Measurements from ENCODE around the gene DMKN.
"Not testable (repeated sequence)": the region's sequence is repeated elsewhere in the genome, so short reads cannot be mapped to it uniquely, and the experiment has no call there.

The DMKN gene

GRCh38 chr19:35470128-35470527, 43.3 kb downstream of the DMKN start:
- DNase-seq (ENCODE audit: low spot score): no peak
- in situ Hi-C loops (cut with MboI; ENCODE audit: low sequenced_read_pairs, unreplicated experiment): no loop called here
- TF ChIP-seq CTCF (IDR thresholded peaks at IDR 0.05; ENCODE audit: borderline replicate concordance, control extremely low read depth, extremely low read depth, insufficient read depth, missing control alignments): no peak

GRCh38 chr19:35468637-35469036, 44.8 kb downstream of the DMKN start:
- in situ Hi-C loops (cut with MboI; ENCODE audit: low sequenced_read_pairs, unreplicated experiment): loop anchor here (10.0 kb wide), 1 partner anchor 114 kb away; the partner anchor contains the start of gene FFAR3
- DNase-seq (ENCODE audit: low spot score): peak; percentile 82
- TF ChIP-seq CTCF (IDR thresholded peaks at IDR 0.05; ENCODE audit: borderline replicate concordance, control extremely low read depth, extremely low read depth, insufficient read depth, missing control alignments): peak; percentile 80

GRCh38 chr19:35466259-35466658, 47.2 kb downstream of the DMKN start:
- in situ Hi-C loops (cut with MboI; ENCODE audit: low sequenced_read_pairs, unreplicated experiment): loop anchor here (10.0 kb wide), 1 partner anchor 111 kb away; the partner anchor contains the start of gene FFAR3
- no peak for TF ChIP-seq CTCF (IDR thresholded peaks at IDR 0.05; ENCODE audit: borderline replicate concordance, control extremely low read depth, extremely low read depth, insufficient read depth, missing control alignments)
- no peak for DNase-seq (ENCODE audit: low spot score)

GRCh38 chr19:35462956-35463355, 50.5 kb downstream of the DMKN start:
- in situ Hi-C loops (cut with MboI; ENCODE audit: low sequenced_read_pairs, unreplicated experiment): loop anchor here (10.0 kb wide), 1 partner anchor 108 kb away; the partner anchor contains the start of gene FFAR3
- DNase-seq (ENCODE audit: low spot score): not testable (repeated sequence)

- in situ Hi-C loops (cut with MboI; ENCODE audit: low sequenced_read_pairs, unreplicated experiment): loop anchor here (10.0 kb wide), 1 partner anchor 108 kb away; the partner anchor contains the start of gene FFAR3
- DNase-seq (ENCODE audit: low spot score): peak; percentile 79
- peak; percentile 24 for TF ChIP-seq CTCF (IDR thresholded peaks at IDR 0.05; ENCODE audit: borderline replicate concordance, control extremely low read depth, extremely low read depth, insufficient read depth, missing control alignments)
These were observed 50.9 kb downstream of the DMKN start for GRCh38 chr19:35462476-35462953.

- not testable (repeated sequence) for DNase-seq (ENCODE audit: low spot score)
- in situ Hi-C loops (cut with MboI; ENCODE audit: low sequenced_read_pairs, unreplicated experiment): loop anchor here (10.0 kb wide), 1 partner anchor 107 kb away; the partner anchor contains the start of gene FFAR3
These were observed 51.7 kb downstream of the DMKN start for GRCh38 chr19:35461788-35462187.

GRCh38 chr19:35461060-35461459, 52.4 kb downstream of the DMKN start:
- no peak for TF ChIP-seq CTCF (IDR thresholded peaks at IDR 0.05; ENCODE audit: borderline replicate concordance, control extremely low read depth, extremely low read depth, insufficient read depth, missing control alignments)
- in situ Hi-C loops (cut with MboI; ENCODE audit: low sequenced_read_pairs, unreplicated experiment): loop anchor here (10.0 kb wide), 1 partner anchor 106 kb away; the partner anchor contains the start of gene FFAR3
- no peak for DNase-seq (ENCODE audit: low spot score)

GRCh38 chr19:35460608-35461007, 52.8 kb downstream of the DMKN start:
- in situ Hi-C loops (cut with MboI; ENCODE audit: low sequenced_read_pairs, unreplicated experiment): loop anchor here (10.0 kb wide), 1 partner anchor 106 kb away; the partner anchor contains the start of gene FFAR3
- TF ChIP-seq CTCF (IDR thresholded peaks at IDR 0.05; ENCODE audit: borderline replicate concordance, control extremely low read depth, extremely low read depth, insufficient read depth, missing control alignments): no peak
- no peak for DNase-seq (ENCODE audit: low spot score)

All from GM13976 (cell line).